ENCODE measurements around the gene MEGF6.

DNA sequence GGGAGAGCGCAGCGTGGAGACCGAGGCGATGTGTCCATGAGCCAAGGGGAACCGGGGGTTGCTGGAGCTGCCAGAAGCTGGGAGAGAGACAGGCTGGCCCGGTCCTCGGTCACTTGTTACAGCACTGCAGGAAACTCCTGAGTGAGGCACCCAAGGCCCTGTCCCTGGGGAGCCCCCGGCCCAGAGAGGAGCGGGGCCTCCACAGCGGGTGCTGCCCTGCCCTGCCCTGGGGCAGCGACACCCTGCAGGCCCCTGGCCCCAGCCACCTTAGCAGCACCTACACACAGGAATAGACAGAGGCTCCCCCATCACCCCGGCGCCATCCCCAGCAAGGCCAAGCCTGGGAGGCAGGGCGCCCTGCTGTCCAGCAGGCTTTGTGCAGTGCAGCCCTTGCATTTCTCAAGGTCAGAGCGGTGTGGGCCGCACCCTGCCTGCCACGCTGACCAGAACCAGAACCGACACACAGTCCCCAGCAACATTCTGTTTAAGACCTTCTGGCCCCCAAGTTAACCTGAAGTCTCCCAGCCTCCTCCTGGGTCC, 6.6 kb upstream of the MEGF6 start:
- TF ChIP-seq POLR2AphosphoS5 (IDR thresholded peaks at IDR 0.05; ENCODE audit: low read depth, low read length) (no peak), TAF1 (IDR thresholded peaks at IDR 0.05; ENCODE audit: borderline replicate concordance, low read depth, low read length) (no peak), POLR2A (IDR thresholded peaks at IDR 0.05; ENCODE audit: low read depth, low read length) (no peak)
